GM18519 (cell line): ENCODE measurements around the gene DUSP7.
"Not testable (repeated sequence)": the region's sequence is repeated elsewhere in the genome, so short reads cannot be mapped to it uniquely, and the experiment has no call there.

Source experiments
- ATAC-seq: cut with Tn5 transposase; IDR thresholded peaks from one replicate; pipeline ENCODE4 v1.9.1; 2021; ENCODE audit warnings: mild to moderate bottlenecking, moderate library complexity; ENCODE audit not compliant: unreplicated experiment, low FRiP score

Gene DUSP7

GRCh38 chr3:52051444-52051843, 4.9 kb downstream of the DUSP7 start:
- no peak for ATAC-seq

- no peak for ATAC-seq
These were observed 5.8 kb downstream of the DUSP7 start for GRCh38 chr3:52050571-52050970.

GRCh38 chr3:52049503-52049902, 6.9 kb downstream of the DUSP7 start:
- no peak for ATAC-seq

DNA sequence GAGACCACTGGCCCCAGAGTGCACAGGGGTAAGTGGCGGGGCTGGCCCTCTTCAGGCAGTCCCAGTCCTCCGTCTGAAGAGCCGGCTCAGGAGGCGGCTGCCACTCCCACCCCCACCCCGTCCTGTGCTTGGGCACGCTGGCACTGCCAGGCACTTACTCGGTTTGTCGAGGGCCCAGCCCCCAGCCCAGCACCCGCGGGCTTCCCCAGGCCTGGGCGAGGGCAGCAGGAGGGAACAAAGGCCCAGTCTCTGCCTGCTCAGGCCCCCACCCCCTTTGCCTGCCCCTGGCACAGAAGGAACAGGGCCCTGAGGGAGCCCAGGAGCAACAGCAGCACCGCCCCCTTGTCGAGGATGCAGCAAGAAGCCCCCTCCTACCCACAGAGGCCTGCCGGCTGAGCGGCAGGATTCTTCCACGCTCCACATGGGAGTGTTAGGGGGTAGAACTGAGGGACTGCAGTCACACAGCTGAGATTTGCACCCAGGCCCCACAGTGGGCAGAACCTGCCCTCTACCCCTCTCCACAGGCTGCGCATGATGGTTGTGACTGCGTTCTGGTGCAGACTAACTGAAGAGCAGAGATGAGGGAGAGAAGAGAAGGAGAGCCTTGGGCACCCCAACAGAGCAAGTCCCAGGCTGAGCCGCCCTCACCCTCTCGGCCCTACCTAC, 8.9 kb downstream of the DUSP7 start:
- ATAC-seq, result no peak

- no peak for ATAC-seq
These were observed 9.5 kb downstream of the DUSP7 start for GRCh38 chr3:52046902-52047239.

GRCh38 chr3:52046186-52046901, 10.0 kb downstream of the DUSP7 start:
- ATAC-seq, result no peak

GRCh38 chr3:52044869-52045619, 11.3 kb downstream of the DUSP7 start:
- ATAC-seq, result no peak

DNA sequence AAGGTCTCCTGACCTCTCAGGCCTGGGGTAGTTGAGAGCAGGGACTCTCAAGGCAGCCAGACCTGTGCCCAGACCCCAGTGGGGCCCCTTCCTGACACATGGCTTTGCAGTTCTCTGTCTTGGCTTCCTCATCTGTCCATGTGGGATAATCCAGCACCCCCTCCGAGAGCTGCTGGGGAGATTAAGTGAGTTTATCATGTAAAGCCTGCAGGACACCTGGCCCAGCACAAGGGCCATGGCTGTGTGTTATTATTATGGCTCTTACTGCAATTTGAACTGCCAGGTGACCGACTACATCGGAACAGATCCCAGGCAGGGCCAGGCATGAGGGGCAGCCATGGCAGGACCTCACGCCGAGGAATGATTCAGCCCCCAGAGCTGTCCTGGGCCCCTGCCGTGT, 12.6 kb downstream of the DUSP7 start:
- ATAC-seq, result no peak

- ATAC-seq, result not testable (repeated sequence)
These were observed 13.3 kb downstream of the DUSP7 start for GRCh38 chr3:52043039-52043438.

DNA sequence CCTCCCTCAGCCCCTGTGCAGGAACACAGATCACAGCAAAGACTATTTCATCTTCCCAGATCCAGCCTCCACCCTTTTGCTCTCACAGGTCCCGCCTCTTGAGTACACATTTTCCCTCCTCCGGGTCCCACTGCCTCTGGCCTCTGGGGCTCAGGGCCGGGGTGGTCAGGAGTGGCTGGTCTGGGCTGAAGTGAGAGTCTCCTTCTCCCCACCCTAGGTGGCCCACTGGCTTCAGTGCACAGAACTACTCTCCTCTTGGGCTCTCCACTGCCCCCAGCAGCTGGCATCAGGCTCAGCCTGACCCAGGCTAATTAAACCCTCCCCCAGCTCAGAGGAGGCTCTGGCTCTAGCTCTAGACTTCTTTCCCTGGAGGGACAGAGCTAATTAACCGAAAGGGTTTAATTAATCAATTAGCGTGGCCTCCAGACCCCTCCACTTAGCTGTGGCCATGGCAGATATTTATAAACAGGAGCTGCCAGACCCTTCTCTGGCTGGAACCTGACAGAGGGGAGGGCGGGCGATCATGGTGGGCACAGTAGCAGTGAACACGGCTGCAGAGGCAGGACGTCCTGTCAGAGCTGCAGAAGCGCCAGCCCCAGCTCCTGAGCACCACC, 15.1 kb downstream of the DUSP7 start:
- ATAC-seq, result no peak

DNA sequence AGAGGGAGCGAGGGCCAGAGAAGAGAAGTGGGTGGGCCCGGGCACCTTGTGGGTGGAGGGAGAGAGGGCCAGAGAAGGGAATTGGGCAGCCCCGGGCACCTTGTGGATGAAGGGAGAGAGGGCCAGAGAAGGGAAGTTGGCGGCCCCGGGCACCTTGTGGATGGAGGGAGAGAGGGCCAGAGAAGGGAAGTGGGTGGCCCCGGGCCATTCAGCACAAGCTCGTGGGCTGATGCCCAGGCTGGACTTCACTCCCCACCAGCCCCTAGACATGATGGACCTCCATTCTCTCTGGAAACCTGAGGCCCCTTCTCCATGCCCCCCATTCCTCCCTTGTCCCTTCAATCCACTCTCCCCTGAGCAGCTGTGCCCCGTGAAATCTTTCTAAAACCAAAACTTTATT, 15.8 kb downstream of the DUSP7 start:
- no peak for ATAC-seq

- ATAC-seq, result no peak
These were observed 16.5 kb downstream of the DUSP7 start for GRCh38 chr3:52039846-52040245.

- no peak for ATAC-seq
These were observed 16.9 kb downstream of the DUSP7 start for GRCh38 chr3:52039426-52039825.

DNA sequence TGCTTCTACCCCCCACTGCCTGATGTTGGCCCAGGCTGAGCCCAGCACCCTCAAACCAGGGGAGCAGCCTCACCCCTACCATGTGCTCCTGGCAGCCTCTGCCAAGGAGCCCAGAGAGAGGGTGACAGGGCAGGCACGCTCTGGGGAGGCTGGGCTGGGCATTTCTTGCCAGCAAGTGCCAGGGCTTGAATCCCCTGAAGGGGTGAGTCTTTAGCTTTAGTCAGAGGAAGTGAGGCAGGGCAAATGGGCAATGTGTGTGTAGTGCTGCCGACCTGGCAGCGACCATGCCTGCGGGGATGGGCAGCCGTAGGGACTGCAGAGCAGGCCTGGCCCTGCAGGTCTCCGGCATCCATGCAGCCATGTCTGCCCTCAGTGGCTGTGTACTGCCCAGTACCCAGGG, 18.1 kb downstream of the DUSP7 start:
- ATAC-seq, result no peak

- no peak for ATAC-seq
These were observed 19.1 kb downstream of the DUSP7 start for GRCh38 chr3:52037291-52037690.

DNA sequence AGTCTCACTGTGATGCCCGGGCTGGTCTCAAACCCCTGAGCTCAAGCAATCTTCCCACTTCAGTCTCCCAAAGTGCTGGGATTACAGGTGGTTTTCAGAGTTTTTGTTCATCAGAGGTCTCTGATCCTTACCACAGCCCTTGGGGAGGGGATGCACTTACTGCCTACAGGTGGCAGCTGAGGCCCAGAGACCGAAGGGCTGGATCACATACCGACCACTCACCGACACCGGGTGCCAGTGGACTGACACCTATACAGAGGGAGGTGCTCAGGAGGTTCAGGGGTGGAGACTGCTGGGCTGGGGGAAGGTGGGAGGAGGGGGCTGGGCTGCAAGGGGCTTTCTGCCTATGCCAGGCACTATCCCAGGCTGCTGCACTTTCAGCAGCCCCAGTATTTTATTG, 19.5 kb downstream of the DUSP7 start:
- no peak for ATAC-seq

DNA sequence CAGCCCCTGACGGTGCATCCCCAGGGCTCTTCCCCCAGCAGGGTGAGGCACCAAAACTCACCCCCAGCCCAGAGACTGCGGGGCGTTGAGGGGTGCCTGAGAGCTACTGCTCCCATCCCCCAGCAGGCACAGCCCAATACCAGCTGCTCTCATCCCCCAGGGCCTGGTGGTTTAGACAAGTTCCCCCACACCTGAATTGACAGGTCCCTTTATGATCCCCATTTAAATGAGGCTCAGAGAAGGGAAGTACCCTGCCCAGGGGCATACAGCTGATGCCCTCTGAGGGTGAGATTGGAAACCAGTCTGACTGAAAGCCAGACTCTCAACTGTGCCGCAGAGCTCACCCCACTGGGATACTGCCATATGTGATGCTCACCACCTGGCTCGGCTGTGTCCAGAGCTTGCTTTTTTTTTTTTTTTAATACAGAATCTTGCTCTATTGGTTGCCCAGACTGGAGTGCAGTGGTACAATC, 20.1 kb downstream of the DUSP7 start:
- no peak for ATAC-seq

DNA sequence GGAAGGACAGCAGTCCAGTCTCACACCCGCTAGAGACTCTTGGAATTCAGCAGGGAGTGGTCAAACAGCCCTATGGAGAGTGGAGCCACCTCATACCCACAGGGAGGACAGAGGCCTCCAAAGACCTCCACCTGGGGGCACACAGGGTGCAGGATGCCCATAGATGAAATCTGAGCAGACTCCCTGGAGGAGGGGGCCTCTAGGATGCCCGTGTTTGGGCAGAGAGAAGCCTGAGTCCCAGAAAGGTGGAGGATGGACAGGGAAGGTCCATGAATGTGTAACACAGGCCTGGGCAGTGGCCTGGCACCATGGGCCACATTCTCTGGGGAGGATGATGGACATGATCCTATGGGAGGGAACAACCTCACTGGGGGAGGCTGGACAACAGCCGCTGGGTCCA, 21.7 kb downstream of the DUSP7 start:
- ATAC-seq, result no peak

DNA sequence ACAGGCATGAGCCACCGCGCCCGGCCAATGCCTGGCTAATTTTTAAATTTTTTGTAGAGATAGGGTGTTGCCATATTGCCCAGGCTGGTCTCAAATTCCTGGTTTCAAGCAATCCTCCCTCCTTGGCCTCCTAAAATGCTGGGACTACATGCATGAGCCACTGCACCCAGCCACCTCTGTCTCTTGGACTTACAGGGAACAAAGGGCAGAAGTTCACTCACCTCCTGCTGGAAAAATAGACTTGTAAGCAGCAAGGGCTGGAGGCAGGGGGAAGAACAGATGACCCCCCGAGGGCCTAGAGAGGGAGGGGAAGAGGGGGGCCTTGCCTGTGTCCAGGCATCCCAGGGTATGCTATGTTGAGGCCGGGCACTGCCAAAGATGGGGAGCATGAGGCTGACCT, 22.2 kb downstream of the DUSP7 start:
- ATAC-seq, result no peak

GRCh38 chr3:52033748-52034147, 22.6 kb downstream of the DUSP7 start:
- not testable (repeated sequence) for ATAC-seq

DNA sequence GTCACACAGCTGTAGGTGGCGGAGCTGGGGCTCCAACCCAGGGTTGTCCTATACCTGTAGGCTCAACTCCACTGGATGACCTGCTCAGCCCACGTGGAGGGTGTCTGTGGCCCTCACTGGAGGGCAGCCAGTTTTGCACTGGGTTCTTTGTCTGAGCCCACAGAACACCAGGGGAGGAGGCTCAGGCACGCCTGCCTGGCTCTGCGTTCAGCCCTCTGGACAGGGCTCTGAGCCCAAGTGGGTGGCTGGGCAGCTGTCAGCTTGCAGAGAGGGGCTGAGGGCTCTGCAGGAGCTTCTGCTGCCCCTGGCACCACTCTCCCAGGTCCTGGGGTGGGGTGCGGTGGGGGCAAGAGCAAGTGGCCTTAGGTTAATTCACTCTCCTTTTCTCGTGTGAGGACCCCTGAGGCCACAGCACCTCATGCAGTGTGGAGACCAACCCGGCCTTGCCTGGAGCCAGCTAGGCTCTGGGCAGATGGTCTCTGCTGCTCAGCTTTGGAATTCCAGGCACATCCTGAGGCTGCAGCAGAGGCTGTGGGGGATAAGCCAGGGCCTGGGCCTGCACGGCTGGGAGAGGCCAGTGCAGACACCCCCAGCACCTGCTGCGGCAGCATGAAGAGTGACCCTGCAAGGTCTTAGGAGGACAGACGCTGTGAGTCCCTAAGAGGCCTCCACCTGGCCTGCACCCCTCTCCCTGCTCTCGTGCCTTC, 23.5 kb downstream of the DUSP7 start:
- ATAC-seq, result no peak
